GM10266 (cell line): Measurements from ENCODE around the gene CTXN2.

Experiments used
- DNase-seq: peaks from one replicate; pipeline ENCODE4 v3.0.0; 2012; ENCODE audit errors: extremely low spot score
- TF ChIP-seq, protein P1 (sequence below): IDR thresholded peaks from 2 replicates; pipeline ENCODE4 v1.5.1; 2012; ENCODE audit warnings: mild to moderate bottlenecking, low read depth; ENCODE audit not compliant: control insufficient read depth, insufficient read depth; ENCODE audit errors: missing control alignments

Gene CTXN2

DNA sequence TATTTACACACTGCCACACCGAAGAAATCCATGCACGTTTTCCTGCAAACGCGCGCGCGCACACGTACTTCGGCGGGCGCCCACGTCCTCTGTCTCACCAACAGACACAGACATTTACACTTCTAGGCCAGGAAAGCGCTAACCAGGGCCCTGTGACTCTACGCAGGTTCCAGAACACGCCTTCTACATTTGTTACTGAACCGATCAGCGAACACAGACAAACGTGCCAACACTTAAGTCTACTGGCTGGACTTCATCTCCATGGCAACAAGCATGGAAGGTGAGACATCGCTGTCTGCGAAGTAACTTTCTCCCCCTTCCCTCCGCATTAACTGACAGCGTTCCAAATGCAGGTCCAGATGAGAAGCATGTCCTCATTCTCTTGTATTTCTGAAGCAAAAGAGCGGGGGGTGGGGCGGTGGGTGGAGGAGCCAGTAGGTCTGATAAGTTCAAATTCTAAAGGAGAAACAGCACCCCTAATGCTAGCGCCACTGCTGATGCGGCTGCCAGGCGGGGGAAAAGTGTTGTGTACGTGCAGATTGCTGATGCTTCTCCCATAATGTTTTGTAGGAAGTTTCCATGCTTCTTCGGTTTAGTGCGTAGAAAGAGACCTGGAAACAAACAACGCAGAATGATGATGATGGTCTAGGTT is at the start of gene CTXN2:
Gene CTXN2 (plus strand): TSS at position 92 of the 652 bp plus-strand sequence. CDS start 9,636 bp downstream, outside the sequence.
- no peak for DNase-seq
- TF ChIP-seq, protein P1, sequence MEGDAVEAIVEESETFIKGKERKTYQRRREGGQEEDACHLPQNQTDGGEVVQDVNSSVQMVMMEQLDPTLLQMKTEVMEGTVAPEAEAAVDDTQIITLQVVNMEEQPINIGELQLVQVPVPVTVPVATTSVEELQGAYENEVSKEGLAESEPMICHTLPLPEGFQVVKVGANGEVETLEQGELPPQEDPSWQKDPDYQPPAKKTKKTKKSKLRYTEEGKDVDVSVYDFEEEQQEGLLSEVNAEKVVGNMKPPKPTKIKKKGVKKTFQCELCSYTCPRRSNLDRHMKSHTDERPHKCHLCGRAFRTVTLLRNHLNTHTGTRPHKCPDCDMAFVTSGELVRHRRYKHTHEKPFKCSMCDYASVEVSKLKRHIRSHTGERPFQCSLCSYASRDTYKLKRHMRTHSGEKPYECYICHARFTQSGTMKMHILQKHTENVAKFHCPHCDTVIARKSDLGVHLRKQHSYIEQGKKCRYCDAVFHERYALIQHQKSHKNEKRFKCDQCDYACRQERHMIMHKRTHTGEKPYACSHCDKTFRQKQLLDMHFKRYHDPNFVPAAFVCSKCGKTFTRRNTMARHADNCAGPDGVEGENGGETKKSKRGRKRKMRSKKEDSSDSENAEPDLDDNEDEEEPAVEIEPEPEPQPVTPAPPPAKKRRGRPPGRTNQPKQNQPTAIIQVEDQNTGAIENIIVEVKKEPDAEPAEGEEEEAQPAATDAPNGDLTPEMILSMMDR: no peak

DNA sequence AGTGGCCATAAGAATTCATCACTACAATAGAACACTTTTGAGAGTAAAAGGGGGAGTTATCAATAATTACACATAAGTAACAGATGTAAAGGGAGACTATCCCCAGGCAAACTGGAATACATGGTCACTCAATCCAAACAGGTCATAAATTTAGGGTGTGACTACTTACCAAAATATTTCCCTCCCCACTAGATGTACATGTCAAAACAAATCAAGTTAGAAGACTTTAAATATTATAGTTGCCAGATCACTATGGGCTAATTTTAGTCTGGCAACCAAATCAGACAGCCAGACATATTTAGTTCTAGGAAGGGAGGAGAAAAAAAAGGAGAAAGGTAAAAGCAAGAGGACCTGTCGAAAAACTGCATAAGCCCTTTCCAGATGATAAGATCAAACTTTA is 47.6 kb upstream of the CTXN2 start:
- DNase-seq: no peak
- TF ChIP-seq, protein P1: no peak

DNA sequence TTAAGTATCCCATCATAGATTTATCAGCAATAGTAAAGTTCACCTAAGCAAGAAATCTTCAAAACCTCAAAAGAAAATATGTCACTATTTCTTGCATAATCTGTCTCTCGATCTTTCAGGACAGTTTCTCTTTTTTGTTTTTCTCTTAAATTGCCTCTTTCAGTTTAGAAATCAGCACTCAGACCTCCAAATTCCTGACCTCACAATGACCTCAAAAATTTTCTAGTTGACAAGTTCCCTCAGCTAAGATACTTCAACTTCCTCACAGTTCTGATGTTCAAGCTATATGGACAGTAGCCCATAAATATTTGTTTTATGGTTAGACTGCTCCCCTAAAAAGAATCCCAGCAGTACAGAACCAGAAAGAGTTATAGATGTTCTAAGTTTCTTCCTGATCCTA is 46.6 kb upstream of the CTXN2 start:
- DNase-seq: no peak
- TF ChIP-seq, protein P1: no peak

DNA sequence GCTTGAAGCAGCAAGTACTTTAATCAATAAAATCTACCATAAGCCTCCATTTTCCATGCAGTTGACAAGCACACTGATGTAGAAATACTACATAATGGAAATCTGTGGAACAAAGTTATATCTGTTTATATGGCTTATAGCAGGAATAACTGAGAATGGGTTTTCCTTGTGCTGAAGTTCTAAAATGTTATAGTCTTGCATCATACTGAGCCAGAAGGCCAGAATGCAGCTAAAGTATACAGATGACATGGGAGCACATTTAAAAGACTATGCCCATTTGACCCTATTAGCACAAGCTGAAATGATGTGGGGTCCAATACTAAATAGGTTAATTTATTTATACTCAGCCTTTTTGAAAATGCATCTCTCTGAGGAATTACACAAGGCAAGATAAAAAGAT is 45.5 kb upstream of the CTXN2 start:
- no peak for DNase-seq
- TF ChIP-seq, protein P1: no peak

DNA sequence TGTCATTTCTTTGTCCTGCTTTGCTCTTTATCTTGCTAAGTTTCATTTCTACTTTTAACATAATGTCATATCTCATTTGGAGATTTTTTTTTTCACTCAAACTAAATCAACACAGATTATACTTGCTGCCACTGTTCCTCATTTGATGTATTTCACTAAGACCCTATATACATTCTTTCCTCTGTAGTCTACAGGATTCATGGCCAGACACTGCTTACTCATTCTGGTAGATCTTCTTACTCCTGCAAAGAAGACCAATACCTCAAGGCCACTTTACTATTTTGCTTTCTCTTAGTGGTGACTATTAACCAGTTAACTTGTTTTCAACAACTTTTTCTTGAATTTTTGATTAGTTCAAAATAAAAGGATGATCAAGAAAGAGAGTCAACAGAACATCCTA is 44.1 kb upstream of the CTXN2 start:
- no peak for DNase-seq
- TF ChIP-seq, protein P1: no peak

DNA sequence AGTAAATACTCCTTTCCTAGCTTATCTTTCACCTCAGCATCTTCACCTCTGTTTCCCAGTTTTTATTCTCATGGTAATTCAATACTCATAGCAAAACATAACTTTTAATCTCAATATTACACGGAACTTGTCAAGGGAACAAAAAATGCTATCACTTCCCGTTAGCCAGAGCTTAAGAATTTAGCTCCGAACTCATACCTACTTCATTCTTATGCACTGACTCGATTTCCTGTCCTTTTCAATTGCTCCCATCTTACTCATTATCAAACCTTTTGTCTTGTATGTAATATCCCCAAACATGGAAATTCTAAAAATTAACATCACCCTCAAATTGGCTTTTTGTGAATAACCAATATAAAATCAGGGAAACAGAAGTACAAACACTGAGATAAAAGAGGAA is 41.6 kb upstream of the CTXN2 start:
- no peak for DNase-seq
- TF ChIP-seq, protein P1: no peak

DNA sequence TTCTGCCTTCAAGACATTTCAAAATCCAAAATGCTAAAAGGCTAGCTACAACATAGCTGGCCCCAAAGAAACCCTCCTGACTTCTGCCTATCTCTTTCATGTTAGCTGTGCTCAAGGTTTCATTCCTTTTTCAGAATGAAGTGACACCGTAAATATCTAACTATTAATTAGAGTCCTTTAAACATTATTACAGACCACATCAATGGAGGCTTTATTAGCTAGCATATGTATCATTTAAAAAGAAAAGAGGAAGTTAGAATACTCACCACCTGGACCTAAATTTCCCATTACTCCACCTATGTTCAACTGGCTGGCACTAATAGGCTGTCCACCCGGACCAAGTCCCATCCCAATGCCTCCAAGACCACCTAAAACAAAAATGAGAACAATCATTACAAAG is 37.9 kb upstream of the CTXN2 start:
- TF ChIP-seq, protein P1: no peak
- DNase-seq: no peak
